AG04449 (cell line): Measurements from ENCODE around the gene ERP44.
A peak's percentile ranks its signal among the peaks of the same experiment; 100 is the strongest.

ENCODE experiments used
- CTCF ChIA-PET: fragments of 350-600 bp; formaldehyde crosslinking; extraction: SDS; loops from one replicate; lab custom pipeline; 2021; ENCODE audit warnings: antibody characterized with exemption; lab: Yijun Ruan, JAX
- POLR2A ChIA-PET: fragments of 400-600, 350-600 bp; formaldehyde crosslinking; extraction: SDS; loops from one replicate; lab custom pipeline; 2020; ENCODE audit warnings: antibody characterized with exemption, inconsistent platforms; lab: Yijun Ruan, JAX
- DNase-seq: peaks from one replicate; pipeline ENCODE4 v3.0.0-alpha.2; 2010; ENCODE audit warnings: low read depth, low spot score
- H3K4me3 ChIP-seq: 2 replicates; pipeline ENCODE4 v1.5.1; 2011; ENCODE audit warnings: low read depth, mild to moderate bottlenecking, control low read depth, low read length
- CTCF ChIP-seq: IDR thresholded peaks from one replicate; pipeline ENCODE4 v1.5.1; 2011; ENCODE audit warnings: mild to moderate bottlenecking, moderate library complexity, low read length, control low read depth, inconsistent platforms; ENCODE audit not compliant: insufficient read depth; ENCODE audit errors: missing control alignments

Gene ERP44

DNA sequence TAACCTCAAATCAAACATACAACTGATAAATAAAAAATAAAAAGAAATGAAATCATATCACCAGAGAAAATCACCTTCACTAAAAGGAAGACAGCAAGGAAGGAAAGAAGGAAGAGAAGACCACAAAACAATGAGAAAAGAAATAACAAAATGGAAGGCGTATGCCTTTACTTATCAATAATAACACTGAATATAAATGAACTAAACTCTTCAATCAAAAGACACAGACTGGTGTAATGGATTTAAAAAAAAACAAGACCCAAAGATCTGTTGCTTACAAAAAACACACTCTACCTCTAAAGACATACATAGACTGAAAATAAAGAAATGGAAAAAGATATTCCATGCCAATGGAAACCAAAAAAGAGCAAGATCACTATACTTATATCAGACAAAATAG lies 60.3 kb downstream of the ERP44 start:
- TF ChIP-seq CTCF, result no peak
- DNase-seq, result no peak
- ChIA-PET CTCF (no interaction called here), POLR2A (no interaction called here)
- no peak overlapping the region for H3K4me3 ChIP-seq

- no peak for DNase-seq
- POLR2A ChIA-PET, result no interaction called here
- CTCF ChIA-PET, result interaction anchor here (1.0 kb wide), 1 partner anchor 802 kb away, joined by 3 read pairs; no protein-coding TSS in a partner anchor
- no peak for TF ChIP-seq CTCF
- no peak overlapping the region for H3K4me3 ChIP-seq
Observed at GRCh38 chr9:100033877-100034551, 64.8 kb downstream of the ERP44 start.

DNA sequence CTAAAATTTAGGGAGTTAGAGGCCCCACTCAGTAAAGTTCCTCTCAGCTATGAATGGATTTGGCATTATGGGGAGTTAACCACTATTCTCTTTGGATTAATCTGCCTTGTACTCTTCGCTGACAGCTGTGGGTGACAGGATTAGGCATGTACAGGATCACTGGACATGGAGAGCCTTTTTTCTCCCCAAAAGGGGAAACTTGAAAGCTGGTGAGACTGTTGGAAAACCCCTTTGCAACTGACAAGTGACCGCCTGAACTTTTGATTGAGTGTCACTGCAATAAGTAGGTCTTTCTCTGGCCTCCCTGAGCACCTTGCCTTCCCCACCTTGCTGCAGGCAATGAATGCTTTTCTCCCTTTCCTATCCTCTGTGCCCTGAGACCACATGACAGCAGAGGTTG lies 68.3 kb downstream of the ERP44 start:
- POLR2A ChIA-PET, result no interaction called here
- no peak for TF ChIP-seq CTCF
- CTCF ChIA-PET, result interaction anchor here (0.6 to 1.1 kb wide), 2 partner anchors 192 kb away, joined by 3 to 4 read pairs; no protein-coding TSS in a partner anchor
- no peak overlapping the region for H3K4me3 ChIP-seq
- DNase-seq, result no peak

- POLR2A ChIA-PET, result no interaction called here
- H3K4me3 ChIP-seq, result no peak overlapping the region
- CTCF ChIA-PET, result interaction anchor here (1.1 to 4.2 kb wide), 5 partner anchors 29 to 295 kb away, joined by 3 to 50 read pairs (median 4); no protein-coding TSS in a partner anchor
- TF ChIP-seq CTCF, result no peak
- no peak for DNase-seq
Observed at GRCh38 chr9:100029251-100029650, 69.5 kb downstream of the ERP44 start.

DNA sequence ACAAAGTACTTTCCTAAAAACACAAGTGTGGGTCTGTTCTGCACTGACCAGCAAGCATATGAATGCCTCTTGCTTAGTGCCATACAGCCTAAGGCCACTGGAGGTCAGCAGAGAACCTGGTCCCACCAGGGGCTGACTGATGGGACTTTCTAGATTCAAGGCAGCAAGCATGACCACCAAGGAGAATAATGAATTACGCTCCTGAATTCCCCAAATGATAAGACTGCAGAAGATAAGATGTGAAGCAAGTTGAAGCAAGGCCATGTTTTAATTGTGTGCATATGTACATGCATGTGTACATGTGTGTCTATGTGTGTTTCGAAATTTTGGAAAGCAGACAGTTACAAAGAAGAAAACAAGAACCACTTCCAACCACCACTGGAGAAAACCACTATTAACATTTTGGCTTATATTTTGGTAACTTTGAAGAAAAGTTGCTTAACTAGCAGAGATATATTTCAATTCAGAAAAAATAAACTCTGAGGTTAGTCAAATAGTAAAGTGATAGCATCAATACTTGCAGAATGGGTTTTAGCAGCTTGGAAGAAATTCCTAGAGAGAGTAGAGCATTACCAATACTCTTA lies 70.5 kb downstream of the ERP44 start:
- peak; percentile 17 for DNase-seq

More for the DNA sequence above, 70.5 kb downstream of the ERP44 start:
- H3K4me3 ChIP-seq, result no peak overlapping the region
- CTCF ChIA-PET, result interaction anchor here (0.7 to 4.2 kb wide), 30 partner anchors 8 to 842 kb away, joined by 3 to 50 read pairs (median 4); no protein-coding TSS in a partner anchor
- POLR2A ChIA-PET, result no interaction called here
- peak; percentile 83 for TF ChIP-seq CTCF
